ENCODE results near the gene ARMC12. TPM values are rescaled to one million over a fixed set of nuclear protein-coding genes. Genes with fewer than 3 reads are reported as not detected.

The ARMC12 gene
- total and polyA plus RNA-seq, 7 experiments from 2014 or later, result 0.78 to 1.8 (median 1.3) TPM

GRCh38 chr6:35736253-35736894 is 458 bp upstream of the ARMC12 start:
- Histone ChIP-seq H3K27me3 (ENCODE audit: control insufficient read depth in 2 of 2, insufficient read depth in 2 of 2, low read length in 2 of 2) (no peaks in the 10 kb centered on the region), H3K36me3 (ENCODE audit: control insufficient read depth in 2 of 3, insufficient read depth in 3 of 3, low read length in 3 of 3) (peaks cover 0 to 3% (median 0%) of the 10 kb centered on the region in 3 experiments), H3K4me1 (ENCODE audit: control insufficient read depth in 2 of 2, insufficient read depth in 2 of 2, low read length in 2 of 2) (peaks cover 36 to 56% of the 10 kb centered on the region in 2 donors), H3K27ac (ENCODE audit: low read depth, low read length) (peak overlapping the region; percentile 41), H3K4me3 (ENCODE audit: low read length) (peak overlapping the region; percentile 10), H3K9me3 (ENCODE audit: control insufficient read depth in 2 of 3, low read length in 3 of 3) (no peaks in the 10 kb centered on the region)
- DNase-seq (peak; percentile 69 to 94 (median 83)), ATAC-seq (peak; percentile 37)
- intact Hi-C loops (cut with micrococcal nuclease), result loop anchor here (1.0 to 10.0 kb wide), 11 partner anchors 20 to 624 kb away; partner anchors contain the start of genes RPL10A (in 2 of the 2), FKBP5 (in 1 of the 2) and PPARD (in 1 of the 2)
- peak overlapping the region; percentile 46 to 98 (median 88) for H3K27ac Mint-ChIP-seq
- ChIA-PET POLR2A (interaction anchor here (0.5 to 12.1 kb wide), 24 partner anchors 9 to 867 kb away, joined by 3 to 157 read pairs (median 5); partner anchors contain the start of genes FKBP5 and RPL10A), CTCF (interaction anchor here (0.5 to 10.0 kb wide), 54 partner anchors 9 to 1468 kb away, joined by 3 to 193 read pairs (median 7); partner anchors contain the start of genes FANCE, FKBP5, PPARD and RPL10A)
- peaks cover 23 to 57% (median 48%) of the 10 kb centered on the region in 7 donors for H3K4me1 Mint-ChIP-seq
- H3K27me3 Mint-ChIP-seq, result no peaks in the 10 kb centered on the region
- H3K4me3 Mint-ChIP-seq, result peak overlapping the region in 8 of 10 donors; percentile 45 to 74 (median 64)
- H3K36me3 Mint-ChIP-seq, result no peaks in the 10 kb centered on the region
- H3K9me3 Mint-ChIP-seq, result no peaks in the 10 kb centered on the region

- H3K4me1 Mint-ChIP-seq, result peaks cover 21 to 50% (median 42%) of the 10 kb centered on the region in 7 donors
- Histone ChIP-seq H3K36me3 (ENCODE audit: control insufficient read depth in 2 of 3, insufficient read depth in 3 of 3, low read length in 3 of 3) (no peaks in the 10 kb centered on the region), H3K9me3 (ENCODE audit: control insufficient read depth in 2 of 3, low read length in 3 of 3) (no peaks in the 10 kb centered on the region), H3K27me3 (ENCODE audit: control insufficient read depth in 2 of 2, insufficient read depth in 2 of 2, low read length in 2 of 2) (no peaks in the 10 kb centered on the region), H3K4me3 (ENCODE audit: low read length) (no peak overlapping the region), H3K27ac (ENCODE audit: low read depth, low read length) (peak overlapping the region; percentile 22), H3K4me1 (ENCODE audit: control insufficient read depth in 2 of 2, insufficient read depth in 2 of 2, low read length in 2 of 2) (peaks cover 31 to 51% of the 10 kb centered on the region in 2 donors)
- peak in 7 of 9 donors; percentile 60 to 80 (median 73) for DNase-seq
- no peaks in the 10 kb centered on the region for H3K27me3 Mint-ChIP-seq
- peak overlapping the region in 8 of 10 donors; percentile 51 to 75 (median 62) for H3K4me3 Mint-ChIP-seq
- no peaks in the 10 kb centered on the region for H3K9me3 Mint-ChIP-seq
- ChIA-PET POLR2A (interaction anchor here (0.6 to 12.1 kb wide), 14 partner anchors 10 to 413 kb away, joined by 3 to 157 read pairs (median 4); partner anchors contain the start of gene FKBP5), CTCF (interaction anchor here (0.6 to 10.0 kb wide), 42 partner anchors 10 to 540 kb away, joined by 3 to 193 read pairs (median 8); partner anchors contain the start of gene RPL10A)
- intact Hi-C loops (cut with micrococcal nuclease), result loop anchor here (1.0 to 10.0 kb wide), 12 partner anchors 113 to 623 kb away; partner anchors contain the start of genes PPARD (in 2 of the 2), DEF6 (in 1 of the 2), FANCE (in 1 of the 2) and RPL10A (in 1 of the 2)
- H3K36me3 Mint-ChIP-seq, result no peaks in the 10 kb centered on the region
- H3K27ac Mint-ChIP-seq, result peak overlapping the region; percentile 28 to 98 (median 90)
- ATAC-seq, result peak; percentile 83
These were observed 780 bp downstream of the ARMC12 start for GRCh38 chr6:35737413-35738211.

DNA sequence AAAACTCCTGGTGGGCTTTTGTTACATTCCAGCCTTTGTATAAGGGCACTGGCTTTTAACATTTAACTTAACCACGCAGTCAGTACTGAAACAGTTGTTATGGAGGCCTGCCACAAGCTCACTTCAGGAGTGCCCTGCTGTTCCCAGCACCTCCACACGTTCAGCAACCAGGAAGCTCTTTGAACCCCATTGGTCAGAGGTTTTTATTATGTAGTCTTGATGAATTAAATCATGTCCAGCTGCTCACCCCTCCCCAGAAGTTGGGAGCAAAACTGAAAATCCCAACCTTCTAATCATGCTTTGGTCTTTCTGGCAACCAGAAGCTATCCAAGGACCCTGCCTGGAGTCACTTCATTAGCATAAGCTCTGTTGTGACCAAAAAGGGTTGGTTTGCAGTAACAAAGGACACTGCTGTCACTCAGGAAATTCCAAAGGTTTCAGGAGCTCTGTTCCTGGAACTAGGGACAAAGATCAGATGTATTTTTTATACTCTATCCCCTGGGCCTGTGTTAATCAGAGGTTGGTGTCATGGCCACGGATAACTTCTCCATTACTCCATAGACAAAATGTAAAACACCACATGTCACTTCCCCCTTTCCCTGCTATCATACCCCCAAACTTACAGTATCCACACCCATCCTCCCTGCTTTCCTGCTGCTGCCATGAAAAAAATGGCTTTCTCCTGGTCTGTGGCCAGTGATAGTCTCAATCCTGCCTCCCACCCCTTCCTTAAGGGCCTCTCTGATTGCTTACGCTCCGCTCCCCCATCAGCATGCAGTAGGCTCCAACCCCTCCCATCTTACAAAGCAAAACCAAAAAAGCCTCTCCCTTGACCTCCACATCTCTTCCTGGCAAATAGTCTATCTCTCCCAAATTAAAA is 3.1 kb downstream of the ARMC12 start:
- H3K4me1 Mint-ChIP-seq, result peaks cover 11 to 30% (median 25%) of the 10 kb centered on the region in 7 donors
- H3K27ac Mint-ChIP-seq, result peak overlapping the region in 1 of 9 donors; percentile 65

DNA sequence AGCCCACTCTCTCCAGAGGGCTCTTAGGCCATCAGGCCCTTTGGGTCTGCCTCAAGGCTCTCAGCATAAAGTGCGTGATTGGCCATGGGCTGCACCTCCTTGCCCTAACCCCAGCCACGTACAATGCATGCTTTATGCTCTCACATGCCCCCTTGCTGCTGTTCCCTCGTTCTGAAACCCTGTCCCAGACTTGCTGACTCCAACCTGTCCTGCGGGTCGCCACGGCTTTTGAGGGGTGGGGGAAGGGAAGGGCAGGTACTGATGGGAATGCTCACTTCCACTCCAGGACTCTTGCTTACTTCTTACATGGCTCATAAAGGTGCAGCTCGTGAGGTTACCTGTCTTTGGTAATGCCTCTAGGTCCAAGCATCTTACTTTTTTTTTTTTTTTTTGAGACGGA is 6.0 kb downstream of the ARMC12 start:
- H3K4me3 ChIP-seq (ENCODE audit: low read length), result no peak overlapping the region
- H3K27ac Mint-ChIP-seq, result peak overlapping the region in 1 of 9 donors; percentile 36
- H3K27ac ChIP-seq (ENCODE audit: low read depth, low read length), result no peak overlapping the region
- ChIA-PET POLR2A (interaction anchor here (0.6 kb wide), 1 partner anchor 170 kb away, joined by 3 read pairs; no protein-coding TSS in a partner anchor), CTCF (no interaction called here)
- ATAC-seq, result no peak
- H3K36me3 Mint-ChIP-seq, result peaks cover 4 to 15% (median 5%) of the 10 kb centered on the region in 5 donors
- intact Hi-C loops (cut with micrococcal nuclease), result no loop called here
- H3K9me3 Mint-ChIP-seq, result peaks cover 0 to 16% (median 5%) of the 10 kb centered on the region in 11 donors
- peaks cover 0 to 2% (median 0%) of the 10 kb centered on the region in 5 donors for H3K27me3 Mint-ChIP-seq
- no peaks in the 10 kb centered on the region for H3K36me3 ChIP-seq (ENCODE audit: control insufficient read depth in 2 of 3, insufficient read depth in 3 of 3, low read length in 3 of 3)
- no peak overlapping the region for H3K4me3 Mint-ChIP-seq
- no peaks in the 10 kb centered on the region for H3K27me3 ChIP-seq (ENCODE audit: control insufficient read depth in 2 of 2, insufficient read depth in 2 of 2, low read length in 2 of 2)
- H3K4me1 ChIP-seq (ENCODE audit: control insufficient read depth in 2 of 2, insufficient read depth in 2 of 2, low read length in 2 of 2), result peaks cover 0 to under 1% of the 10 kb centered on the region in 2 donors
- H3K4me1 Mint-ChIP-seq, result peaks cover 0 to under 1% (median 0%) of the 10 kb centered on the region in 7 donors
- DNase-seq, result no peak
- no peaks in the 10 kb centered on the region for H3K9me3 ChIP-seq (ENCODE audit: control insufficient read depth in 2 of 3, low read length in 3 of 3)

More for the DNA sequence above, 3.1 kb downstream of the ARMC12 start:
- POLR2A ChIA-PET, result interaction anchor here (0.7 to 1.1 kb wide), 4 partner anchors 73 to 188 kb away, joined by 3 to 7 read pairs (median 4); no protein-coding TSS in a partner anchor
- CTCF ChIA-PET, result interaction anchor here (0.6 to 10.0 kb wide), 7 partner anchors 12 to 396 kb away, joined by 3 to 193 read pairs (median 5); no protein-coding TSS in a partner anchor
- Mint-ChIP-seq H3K27me3 (no peaks in the 10 kb centered on the region), H3K36me3 (no peaks in the 10 kb centered on the region), H3K4me3 (no peak overlapping the region), H3K9me3 (no peaks in the 10 kb centered on the region)
- Histone ChIP-seq H3K36me3 (ENCODE audit: control insufficient read depth in 2 of 3, insufficient read depth in 3 of 3, low read length in 3 of 3) (no peaks in the 10 kb centered on the region), H3K4me3 (ENCODE audit: low read length) (no peak overlapping the region), H3K9me3 (ENCODE audit: control insufficient read depth in 2 of 3, low read length in 3 of 3) (no peaks in the 10 kb centered on the region), H3K4me1 (ENCODE audit: control insufficient read depth in 2 of 2, insufficient read depth in 2 of 2, low read length in 2 of 2) (peaks cover 20 to 30% of the 10 kb centered on the region in 2 donors), H3K27ac (ENCODE audit: low read depth, low read length) (no peak overlapping the region), H3K27me3 (ENCODE audit: control insufficient read depth in 2 of 2, insufficient read depth in 2 of 2, low read length in 2 of 2) (no peaks in the 10 kb centered on the region)
- ATAC-seq (no peak), DNase-seq (no peak)
- intact Hi-C loops (cut with micrococcal nuclease), result loop anchor here in 1 of 2 donors (10.0 kb wide), 1 partner anchor 355 kb away; no protein-coding TSS in a partner anchor

GRCh38 chr6:35745509-35745908 is 8.7 kb downstream of the ARMC12 start:
- H3K4me3 ChIP-seq (ENCODE audit: low read length), result no peak overlapping the region
- H3K4me1 Mint-ChIP-seq, result no peaks in the 10 kb centered on the region
- H3K27ac Mint-ChIP-seq, result no peak overlapping the region
- no peaks in the 10 kb centered on the region for H3K9me3 ChIP-seq (ENCODE audit: control insufficient read depth in 2 of 3, low read length in 3 of 3)
- H3K36me3 Mint-ChIP-seq, result peaks cover 5 to 18% (median 6%) of the 10 kb centered on the region in 5 donors
- H3K4me3 Mint-ChIP-seq, result no peak overlapping the region
- peaks cover 0 to 2% (median 0%) of the 10 kb centered on the region in 5 donors for H3K27me3 Mint-ChIP-seq
- ChIA-PET POLR2A (no interaction called here), CTCF (no interaction called here)
- H3K27me3 ChIP-seq (ENCODE audit: control insufficient read depth in 2 of 2, insufficient read depth in 2 of 2, low read length in 2 of 2), result no peaks in the 10 kb centered on the region
- H3K27ac ChIP-seq (ENCODE audit: low read depth, low read length), result no peak overlapping the region
- H3K9me3 Mint-ChIP-seq, result peaks cover 0 to 18% (median 6%) of the 10 kb centered on the region in 11 donors
- DNase-seq, result no peak
- H3K4me1 ChIP-seq (ENCODE audit: control insufficient read depth in 2 of 2, insufficient read depth in 2 of 2, low read length in 2 of 2), result no peaks in the 10 kb centered on the region
- intact Hi-C loops (cut with micrococcal nuclease), result no loop called here
- no peak for ATAC-seq
- no peaks in the 10 kb centered on the region for H3K36me3 ChIP-seq (ENCODE audit: control insufficient read depth in 2 of 3, insufficient read depth in 3 of 3, low read length in 3 of 3)

Data from naive thymus-derived CD4-positive, alpha-beta T cell (primary cell).